ENCODE results near the gene RAD51AP1. TPM values are rescaled to one million over a fixed set of nuclear protein-coding genes. Genes with fewer than 3 reads are reported as not detected.

RAD51AP1 gene
- polyA plus RNA-seq, 1 of the 3 experiments (the other 2 are of a cell fraction) = 6.0 TPM

DNA sequence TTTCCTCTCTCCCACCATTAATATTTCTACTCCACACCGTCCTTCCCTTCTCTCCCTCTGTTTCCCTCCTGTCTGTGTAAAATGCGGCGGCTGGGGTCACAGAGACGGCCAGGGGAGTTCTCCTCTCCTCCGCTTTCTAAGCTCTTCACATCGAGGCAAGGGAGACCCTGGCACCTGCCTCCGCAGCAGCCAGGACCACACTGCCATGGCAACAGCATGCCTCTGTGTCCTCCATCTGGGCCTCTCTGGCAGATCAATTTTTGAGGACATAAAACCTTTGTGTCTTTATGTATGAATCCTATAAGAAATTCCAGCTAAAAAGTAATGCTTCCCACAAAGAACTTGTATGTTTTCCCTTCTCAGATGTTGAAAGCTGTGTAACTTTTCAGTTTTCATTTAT is 64.7 kb downstream of the RAD51AP1 start:
- Histone ChIP-seq H3K4me2 (no peak overlapping the region), H3K9me3 (no peaks in the 10 kb centered on the region), H3K27ac (ENCODE audit: low read depth in 2 of 2, low read length in 1 of 2) (no peak overlapping the region), H4K20me1 (ENCODE audit: insufficient read depth) (no peaks in the 10 kb centered on the region), H3K4me1 (ENCODE audit: control insufficient read depth in 1 of 2, insufficient read depth in 2 of 2, low read depth in 1 of 2, low read length in 1 of 2) (peaks cover 0 to 19% of the 10 kb centered on the region in 2 experiments; a peak in 2 of 4 replicates), H3K9me2 (no peaks in the 10 kb centered on the region), H3K27me3 (ENCODE audit: insufficient read depth) (peaks cover 31% of the 10 kb centered on the region; the same call in 1 of the 2 replicates), H2AFZ (ENCODE audit: low read depth) (no peak overlapping the region), H3K79me2 (ENCODE audit: insufficient read depth) (peaks cover 12% of the 10 kb centered on the region), H3F3A (replicated peaks; ENCODE audit: insufficient read depth) (no peaks in the 10 kb centered on the region), H3K36me3 (replicated peaks in 1 of 2; ENCODE audit: control insufficient read depth in 1 of 2, insufficient read depth in 2 of 2, low read length in 1 of 2) (peaks cover 0 to 2% of the 10 kb centered on the region in 2 experiments), H3K4me3 (ENCODE audit: low read depth in 2 of 2, low read length in 1 of 2) (no peak overlapping the region), H3K9ac (no peak overlapping the region)
- 22% methylated on average over 7 of the region's 7 CpGs for WGBS (ENCODE audit: low lambda C conversion rate)
- TF ChIP-seq POLR2AphosphoS5 (IDR thresholded peaks at IDR 0.05; ENCODE audit: low read depth, low read length) = no peak
- TF ChIP-seq, protein P1, sequence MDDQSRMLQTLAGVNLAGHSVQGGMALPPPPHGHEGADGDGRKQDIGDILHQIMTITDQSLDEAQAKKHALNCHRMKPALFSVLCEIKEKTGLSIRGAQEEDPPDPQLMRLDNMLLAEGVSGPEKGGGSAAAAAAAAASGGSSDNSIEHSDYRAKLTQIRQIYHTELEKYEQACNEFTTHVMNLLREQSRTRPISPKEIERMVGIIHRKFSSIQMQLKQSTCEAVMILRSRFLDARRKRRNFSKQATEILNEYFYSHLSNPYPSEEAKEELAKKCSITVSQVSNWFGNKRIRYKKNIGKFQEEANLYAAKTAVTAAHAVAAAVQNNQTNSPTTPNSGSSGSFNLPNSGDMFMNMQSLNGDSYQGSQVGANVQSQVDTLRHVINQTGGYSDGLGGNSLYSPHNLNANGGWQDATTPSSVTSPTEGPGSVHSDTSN (IDR thresholded peaks at IDR 0.05) = no peak
- TF ChIP-seq RAD21 (IDR thresholded peaks at IDR 0.05; ENCODE audit: low read length) = no peak
- TF ChIP-seq SMC3 (IDR thresholded peaks at IDR 0.05; ENCODE audit: low read depth, low read length) = no peak
- TF ChIP-seq TCF12 (IDR thresholded peaks at IDR 0.05) = no peak
- no peak for TF ChIP-seq MXI1 (IDR thresholded peaks at IDR 0.05; ENCODE audit: low read depth, low read length)
- no peak for TF ChIP-seq RCOR1 (IDR thresholded peaks at IDR 0.05; ENCODE audit: low read length)
- TF ChIP-seq CHD2 (IDR thresholded peaks at IDR 0.05; ENCODE audit: low read length, partially characterized antibody) = no peak
- no peak for TF ChIP-seq GABPA (IDR thresholded peaks at IDR 0.05; ENCODE audit: low read depth)
- TF ChIP-seq TAF1 (IDR thresholded peaks at IDR 0.05; ENCODE audit: borderline replicate concordance, low read depth, low read length) = no peak
- no peak for TF ChIP-seq FOXJ3 (CRISPR knock-in tag; IDR thresholded peaks at IDR 0.05)
- no peak for TF ChIP-seq FOSL2 (IDR thresholded peaks at IDR 0.05; ENCODE audit: borderline replicate concordance, low read depth)
- no peak for TF ChIP-seq ELF1 (IDR thresholded peaks at IDR 0.05)
- ChIA-PET POLR2A (no interaction called here), CTCF (interaction anchor here (0.9 to 2.9 kb wide), 6 partner anchors 10 to 159 kb away, joined by 3 to 21 read pairs (median 4); partner anchors contain the start of genes AKAP3 and NDUFA9)
- DNase-seq = no peak

DNA sequence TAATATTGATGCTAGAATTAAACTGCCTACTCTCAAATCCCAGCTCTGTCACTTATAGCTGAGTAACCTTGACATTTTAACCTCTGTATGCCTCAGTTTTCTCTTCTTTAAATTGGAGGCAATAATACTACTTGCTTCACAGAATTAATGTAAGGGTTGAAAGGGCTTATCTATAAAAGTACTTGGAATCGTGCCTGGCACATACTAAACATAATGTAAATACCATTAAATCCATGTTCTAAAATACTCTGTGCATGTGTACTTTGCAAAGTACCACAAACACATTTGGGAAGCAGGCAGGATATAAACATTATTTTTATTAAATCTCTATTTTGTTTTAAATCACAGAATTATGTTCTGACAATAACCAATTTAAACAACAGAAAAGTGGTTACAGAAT is 65.3 kb downstream of the RAD51AP1 start:
- Histone ChIP-seq H3K79me2 (ENCODE audit: insufficient read depth) (peaks cover 12% of the 10 kb centered on the region), H3K4me3 (ENCODE audit: low read depth in 2 of 2, low read length in 1 of 2) (no peak overlapping the region), H2AFZ (ENCODE audit: low read depth) (no peak overlapping the region), H3K4me1 (ENCODE audit: control insufficient read depth in 1 of 2, insufficient read depth in 2 of 2, low read depth in 1 of 2, low read length in 1 of 2) (peaks cover 0 to 19% of the 10 kb centered on the region in 2 experiments; a peak in 2 of 4 replicates), H4K20me1 (ENCODE audit: insufficient read depth) (no peaks in the 10 kb centered on the region), H3K9me2 (no peaks in the 10 kb centered on the region), H3K9ac (no peak overlapping the region), H3K4me2 (no peak overlapping the region), H3K36me3 (replicated peaks in 1 of 2; ENCODE audit: control insufficient read depth in 1 of 2, insufficient read depth in 2 of 2, low read length in 1 of 2) (peaks cover 0 to 2% of the 10 kb centered on the region in 2 experiments), H3K27ac (ENCODE audit: low read depth in 2 of 2, low read length in 1 of 2) (no peak overlapping the region), H3F3A (replicated peaks; ENCODE audit: insufficient read depth) (no peaks in the 10 kb centered on the region), H3K27me3 (ENCODE audit: insufficient read depth) (peaks cover 28% of the 10 kb centered on the region; the same call in 1 of the 2 replicates), H3K9me3 (no peaks in the 10 kb centered on the region)
- 0% methylated on average over 1 of the region's 1 CpG for WGBS (ENCODE audit: low lambda C conversion rate)
- DNase-seq = no peak
- ChIA-PET CTCF (interaction anchor here (0.6 to 2.9 kb wide), 25 partner anchors 7 to 158 kb away, joined by 3 to 28 read pairs (median 8); partner anchors contain the start of genes AKAP3 and NDUFA9), POLR2A (no interaction called here)
- TF ChIP-seq RAD21 (IDR thresholded peaks at IDR 0.05; ENCODE audit: low read length) = no peak
- TF ChIP-seq NRF1 (IDR thresholded peaks at IDR 0.05; ENCODE audit: low read depth, low read length) = no peak
- no peak for TF ChIP-seq RFX5 (IDR thresholded peaks at IDR 0.05; ENCODE audit: low read length)
- TF ChIP-seq GATA2 (CRISPR knock-in tag; IDR thresholded peaks at IDR 0.05) = no peak
- TF ChIP-seq, protein P1 (IDR thresholded peaks at IDR 0.05) = no peak
- TF ChIP-seq FOXJ3 (CRISPR knock-in tag; IDR thresholded peaks at IDR 0.05) = no peak
- TF ChIP-seq FOXM1 (IDR thresholded peaks at IDR 0.05; ENCODE audit: low read depth) = no peak
- no peak for TF ChIP-seq TCF12 (IDR thresholded peaks at IDR 0.05)
- TF ChIP-seq SMC3 (IDR thresholded peaks at IDR 0.05; ENCODE audit: low read depth, low read length) = no peak
- TF ChIP-seq TEAD4 (IDR thresholded peaks at IDR 0.05; ENCODE audit: borderline replicate concordance, insufficient read depth) = no peak
- TF ChIP-seq GABPA (IDR thresholded peaks at IDR 0.05; ENCODE audit: low read depth) = no peak
- TF ChIP-seq RXRA (IDR thresholded peaks at IDR 0.05; ENCODE audit: borderline replicate concordance, low read depth) = no peak
- TF ChIP-seq, protein P2, sequence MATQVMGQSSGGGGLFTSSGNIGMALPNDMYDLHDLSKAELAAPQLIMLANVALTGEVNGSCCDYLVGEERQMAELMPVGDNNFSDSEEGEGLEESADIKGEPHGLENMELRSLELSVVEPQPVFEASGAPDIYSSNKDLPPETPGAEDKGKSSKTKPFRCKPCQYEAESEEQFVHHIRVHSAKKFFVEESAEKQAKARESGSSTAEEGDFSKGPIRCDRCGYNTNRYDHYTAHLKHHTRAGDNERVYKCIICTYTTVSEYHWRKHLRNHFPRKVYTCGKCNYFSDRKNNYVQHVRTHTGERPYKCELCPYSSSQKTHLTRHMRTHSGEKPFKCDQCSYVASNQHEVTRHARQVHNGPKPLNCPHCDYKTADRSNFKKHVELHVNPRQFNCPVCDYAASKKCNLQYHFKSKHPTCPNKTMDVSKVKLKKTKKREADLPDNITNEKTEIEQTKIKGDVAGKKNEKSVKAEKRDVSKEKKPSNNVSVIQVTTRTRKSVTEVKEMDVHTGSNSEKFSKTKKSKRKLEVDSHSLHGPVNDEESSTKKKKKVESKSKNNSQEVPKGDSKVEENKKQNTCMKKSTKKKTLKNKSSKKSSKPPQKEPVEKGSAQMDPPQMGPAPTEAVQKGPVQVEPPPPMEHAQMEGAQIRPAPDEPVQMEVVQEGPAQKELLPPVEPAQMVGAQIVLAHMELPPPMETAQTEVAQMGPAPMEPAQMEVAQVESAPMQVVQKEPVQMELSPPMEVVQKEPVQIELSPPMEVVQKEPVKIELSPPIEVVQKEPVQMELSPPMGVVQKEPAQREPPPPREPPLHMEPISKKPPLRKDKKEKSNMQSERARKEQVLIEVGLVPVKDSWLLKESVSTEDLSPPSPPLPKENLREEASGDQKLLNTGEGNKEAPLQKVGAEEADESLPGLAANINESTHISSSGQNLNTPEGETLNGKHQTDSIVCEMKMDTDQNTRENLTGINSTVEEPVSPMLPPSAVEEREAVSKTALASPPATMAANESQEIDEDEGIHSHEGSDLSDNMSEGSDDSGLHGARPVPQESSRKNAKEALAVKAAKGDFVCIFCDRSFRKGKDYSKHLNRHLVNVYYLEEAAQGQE (IDR thresholded peaks at IDR 0.05; ENCODE audit: low read depth, low read length) = no peak
- TF ChIP-seq, protein P3, sequence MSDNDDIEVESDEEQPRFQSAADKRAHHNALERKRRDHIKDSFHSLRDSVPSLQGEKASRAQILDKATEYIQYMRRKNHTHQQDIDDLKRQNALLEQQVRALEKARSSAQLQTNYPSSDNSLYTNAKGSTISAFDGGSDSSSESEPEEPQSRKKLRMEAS (IDR thresholded peaks at IDR 0.05; ENCODE audit: low read depth) = no peak

Data from SK-N-SH (cell line).